Ishikawa (cell line): ENCODE measurements around the gene CSTPP1.

Source experiments
- CEBPB ChIP-seq: IDR thresholded peaks from 2 replicates; pipeline ENCODE4 v1.6.1; 2012
- CREB1 ChIP-seq: IDR thresholded peaks from 2 replicates; pipeline ENCODE4 v1.6.1; 2012; ENCODE audit warnings: low read depth
- EGR1 ChIP-seq: IDR thresholded peaks from 2 replicates; pipeline ENCODE4 v1.6.1; 2012
- EP300 ChIP-seq: IDR thresholded peaks from 2 replicates; pipeline ENCODE4 v1.6.1; 2012; ENCODE audit warnings: borderline replicate concordance
- FOXM1 ChIP-seq: IDR thresholded peaks from 2 replicates; pipeline ENCODE4 v1.6.1; 2012; ENCODE audit warnings: low read depth, borderline replicate concordance
- NFIC ChIP-seq: IDR thresholded peaks from 2 replicates; pipeline ENCODE4 v1.6.1; 2012
- RAD21 ChIP-seq: IDR thresholded peaks from 2 replicates; pipeline ENCODE4 v1.6.1; 2012; ENCODE audit warnings: low read depth
- TAF1 ChIP-seq: IDR thresholded peaks from 2 replicates; pipeline ENCODE4 v1.6.1; 2012; ENCODE audit warnings: low read depth, mild to moderate bottlenecking
- TCF12 ChIP-seq: IDR thresholded peaks from 2 replicates; pipeline ENCODE4 v1.6.1; 2012; ENCODE audit warnings: low read depth
- TEAD4 ChIP-seq: IDR thresholded peaks from 2 replicates; pipeline ENCODE4 v1.6.1; 2012
- YY1 ChIP-seq: IDR thresholded peaks from 2 replicates; pipeline ENCODE4 v1.6.1; 2012; ENCODE audit warnings: low read depth
- ZBTB7A ChIP-seq: IDR thresholded peaks from 2 replicates; pipeline ENCODE4 v1.6.1; 2012; ENCODE audit warnings: low read depth
- TF ChIP-seq, protein P1 (sequence below): IDR thresholded peaks from 2 replicates; pipeline ENCODE4 v1.6.1; 2012
- TF ChIP-seq, protein P2 (sequence below): IDR thresholded peaks from 2 replicates; pipeline ENCODE4 v1.6.1; 2012
- TF ChIP-seq, protein P3 (sequence below): IDR thresholded peaks from 2 replicates; pipeline ENCODE4 v1.6.1; 2012; ENCODE audit warnings: low read depth, mild to moderate bottlenecking

The CSTPP1 gene

DNA sequence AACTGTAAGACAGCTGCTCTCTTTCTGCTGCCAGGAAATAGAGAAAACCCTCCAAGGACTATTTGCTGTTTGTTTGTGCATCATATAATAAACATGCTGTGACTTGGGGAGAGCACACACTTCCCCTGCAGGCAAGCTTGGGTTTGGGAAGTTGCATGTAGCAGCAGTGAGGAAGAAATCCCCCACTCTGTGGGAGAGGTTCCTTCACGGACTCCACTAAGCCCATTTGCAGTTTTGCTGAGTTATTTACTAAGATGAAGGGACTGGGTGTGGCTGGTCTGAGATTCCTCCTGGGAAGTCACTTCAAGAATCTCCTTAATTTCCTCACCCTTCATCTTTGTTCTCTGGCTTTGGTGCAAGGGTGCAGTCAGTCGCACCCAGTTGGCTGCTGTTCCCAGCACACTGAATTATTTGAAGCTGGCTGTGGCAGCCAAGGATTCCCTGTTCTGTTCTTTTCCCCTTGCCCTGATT lies 135.3 kb downstream of the CSTPP1 start:
- no peak for TF ChIP-seq TCF12
- no peak for TF ChIP-seq TAF1
- TF ChIP-seq, protein P1, sequence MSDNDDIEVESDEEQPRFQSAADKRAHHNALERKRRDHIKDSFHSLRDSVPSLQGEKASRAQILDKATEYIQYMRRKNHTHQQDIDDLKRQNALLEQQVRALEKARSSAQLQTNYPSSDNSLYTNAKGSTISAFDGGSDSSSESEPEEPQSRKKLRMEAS: no peak
- no peak for TF ChIP-seq CEBPB
- no peak for TF ChIP-seq CREB1
- TF ChIP-seq FOXM1: no peak
- no peak for TF ChIP-seq ZBTB7A
- no peak for TF ChIP-seq NFIC
- TF ChIP-seq EGR1: no peak

DNA sequence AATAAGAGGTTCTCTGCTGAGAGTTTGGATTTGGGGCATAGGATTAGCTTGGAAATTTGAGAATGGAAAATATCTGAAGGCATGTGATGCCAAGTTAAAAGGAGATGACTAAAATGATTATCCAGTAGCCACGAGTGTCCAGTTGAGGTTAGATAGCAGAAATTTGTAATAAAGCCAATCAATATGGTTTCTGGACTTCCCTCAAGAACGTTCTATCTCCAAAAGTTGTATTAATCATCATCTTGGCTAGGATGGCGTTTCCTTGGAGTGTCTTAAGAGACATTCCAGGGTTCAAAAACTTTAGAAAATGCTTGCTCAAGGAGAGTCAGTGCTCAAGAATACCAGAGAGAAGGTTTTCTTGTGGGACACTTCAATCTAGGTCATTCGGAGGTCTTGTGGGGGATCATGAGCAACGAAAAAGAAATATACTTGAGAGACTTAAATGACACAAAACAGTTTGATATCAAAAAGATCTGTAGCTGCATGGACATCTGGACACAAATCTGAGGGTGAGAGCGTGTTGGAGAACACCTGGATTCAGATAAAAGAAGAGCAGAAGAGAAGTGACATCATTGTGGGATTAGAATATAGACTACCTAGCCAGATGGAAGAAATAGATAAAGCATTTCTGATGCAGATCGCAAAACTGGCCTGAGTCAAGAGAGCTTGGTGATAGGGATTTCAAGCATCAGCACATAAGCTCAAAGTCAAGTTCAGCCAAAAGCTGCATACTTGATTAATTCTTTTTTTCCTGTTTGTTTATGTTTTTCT lies 142.4 kb downstream of the CSTPP1 start:
- TF ChIP-seq CEBPB (no peak), YY1 (no peak), EP300 (no peak), CREB1 (no peak), TEAD4 (no peak), RAD21 (no peak), NFIC (no peak)
- TF ChIP-seq, protein P2, sequence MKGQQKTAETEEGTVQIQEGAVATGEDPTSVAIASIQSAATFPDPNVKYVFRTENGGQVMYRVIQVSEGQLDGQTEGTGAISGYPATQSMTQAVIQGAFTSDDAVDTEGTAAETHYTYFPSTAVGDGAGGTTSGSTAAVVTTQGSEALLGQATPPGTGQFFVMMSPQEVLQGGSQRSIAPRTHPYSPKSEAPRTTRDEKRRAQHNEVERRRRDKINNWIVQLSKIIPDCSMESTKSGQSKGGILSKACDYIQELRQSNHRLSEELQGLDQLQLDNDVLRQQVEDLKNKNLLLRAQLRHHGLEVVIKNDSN: no peak
- TF ChIP-seq, protein P1: no peak

DNA sequence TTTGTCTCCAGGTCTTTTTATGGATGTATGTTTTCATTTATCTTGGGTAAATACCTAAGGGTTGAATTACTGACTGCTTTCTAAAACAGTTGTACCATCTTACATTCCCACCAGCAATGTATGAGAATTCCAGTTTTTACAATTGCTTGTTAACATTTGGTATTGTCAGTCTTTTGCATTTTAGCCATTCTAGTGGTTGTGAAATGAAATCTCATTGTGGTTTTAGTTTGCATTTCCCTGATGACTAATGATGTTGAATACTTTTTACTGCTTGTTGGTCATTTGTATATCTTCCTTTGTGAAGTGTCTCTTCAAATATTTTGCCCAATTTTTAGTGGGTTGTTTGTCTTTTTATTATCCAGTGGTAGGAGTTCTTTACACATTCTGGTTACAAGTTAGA lies 147.4 kb downstream of the CSTPP1 start:
- TF ChIP-seq TAF1: no peak
- TF ChIP-seq EGR1: no peak
- TF ChIP-seq CEBPB: no peak
- TF ChIP-seq, protein P2: no peak
- TF ChIP-seq ZBTB7A: no peak
- TF ChIP-seq, protein P3, sequence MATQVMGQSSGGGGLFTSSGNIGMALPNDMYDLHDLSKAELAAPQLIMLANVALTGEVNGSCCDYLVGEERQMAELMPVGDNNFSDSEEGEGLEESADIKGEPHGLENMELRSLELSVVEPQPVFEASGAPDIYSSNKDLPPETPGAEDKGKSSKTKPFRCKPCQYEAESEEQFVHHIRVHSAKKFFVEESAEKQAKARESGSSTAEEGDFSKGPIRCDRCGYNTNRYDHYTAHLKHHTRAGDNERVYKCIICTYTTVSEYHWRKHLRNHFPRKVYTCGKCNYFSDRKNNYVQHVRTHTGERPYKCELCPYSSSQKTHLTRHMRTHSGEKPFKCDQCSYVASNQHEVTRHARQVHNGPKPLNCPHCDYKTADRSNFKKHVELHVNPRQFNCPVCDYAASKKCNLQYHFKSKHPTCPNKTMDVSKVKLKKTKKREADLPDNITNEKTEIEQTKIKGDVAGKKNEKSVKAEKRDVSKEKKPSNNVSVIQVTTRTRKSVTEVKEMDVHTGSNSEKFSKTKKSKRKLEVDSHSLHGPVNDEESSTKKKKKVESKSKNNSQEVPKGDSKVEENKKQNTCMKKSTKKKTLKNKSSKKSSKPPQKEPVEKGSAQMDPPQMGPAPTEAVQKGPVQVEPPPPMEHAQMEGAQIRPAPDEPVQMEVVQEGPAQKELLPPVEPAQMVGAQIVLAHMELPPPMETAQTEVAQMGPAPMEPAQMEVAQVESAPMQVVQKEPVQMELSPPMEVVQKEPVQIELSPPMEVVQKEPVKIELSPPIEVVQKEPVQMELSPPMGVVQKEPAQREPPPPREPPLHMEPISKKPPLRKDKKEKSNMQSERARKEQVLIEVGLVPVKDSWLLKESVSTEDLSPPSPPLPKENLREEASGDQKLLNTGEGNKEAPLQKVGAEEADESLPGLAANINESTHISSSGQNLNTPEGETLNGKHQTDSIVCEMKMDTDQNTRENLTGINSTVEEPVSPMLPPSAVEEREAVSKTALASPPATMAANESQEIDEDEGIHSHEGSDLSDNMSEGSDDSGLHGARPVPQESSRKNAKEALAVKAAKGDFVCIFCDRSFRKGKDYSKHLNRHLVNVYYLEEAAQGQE: no peak
- no peak for TF ChIP-seq FOXM1
- TF ChIP-seq EP300: no peak
- TF ChIP-seq NFIC: no peak
- no peak for TF ChIP-seq CREB1

DNA sequence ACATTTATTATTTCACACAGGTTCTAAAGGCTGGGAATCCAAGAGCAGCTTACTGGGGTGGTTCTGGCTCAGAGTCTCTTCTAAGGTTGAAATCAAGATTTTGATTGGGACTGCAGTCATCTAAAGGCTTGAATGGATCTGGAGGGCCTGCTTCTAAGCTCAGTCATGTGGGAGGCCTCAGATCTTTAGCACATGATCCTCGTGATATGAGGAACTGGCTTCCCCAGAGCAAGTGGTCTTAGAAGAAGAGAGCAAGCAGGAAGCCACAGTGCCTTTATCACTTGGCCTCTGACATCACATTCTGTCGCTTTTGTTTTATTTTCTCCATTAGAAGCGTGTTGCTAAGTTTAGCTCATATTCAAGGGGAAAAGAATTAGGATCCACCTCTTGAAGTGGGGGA lies 151.2 kb downstream of the CSTPP1 start:
- TF ChIP-seq, protein P3: no peak
- no peak for TF ChIP-seq EGR1
- TF ChIP-seq, protein P1: no peak

DNA sequence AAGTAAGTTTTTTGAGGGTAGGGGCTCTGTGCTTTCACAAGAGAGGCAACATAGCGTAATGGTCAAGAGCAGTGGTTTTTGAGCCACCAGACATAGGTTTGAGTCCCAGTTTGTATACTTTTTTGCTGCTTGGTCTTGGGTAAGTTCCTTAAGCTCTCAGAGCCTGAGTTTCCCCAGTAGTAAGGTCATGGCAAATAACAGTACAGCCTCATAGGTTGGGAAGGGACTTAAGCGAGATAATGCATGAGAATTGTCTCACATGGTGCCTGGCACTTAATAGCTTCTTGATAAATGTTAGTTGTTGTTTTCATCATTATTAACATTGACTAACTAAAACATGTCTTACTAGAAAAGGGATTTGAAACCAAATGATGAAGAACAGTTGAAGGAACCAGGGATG lies 157.0 kb downstream of the CSTPP1 start:
- TF ChIP-seq ZBTB7A: no peak
- no peak for TF ChIP-seq RAD21
- no peak for TF ChIP-seq TAF1
- TF ChIP-seq TCF12: no peak
- no peak for TF ChIP-seq TEAD4
- no peak for TF ChIP-seq FOXM1
- TF ChIP-seq, protein P2: no peak
- TF ChIP-seq, protein P1: no peak
- TF ChIP-seq CREB1: no peak
- no peak for TF ChIP-seq EGR1
